Sigmoid colon (tissue), 4 donors: ENCODE results near the gene RPA1.

Experiments
- POLR2A ChIP-seq, 2 donors: fragments of 450-650 bp; IDR thresholded peaks; one replicate each; pipeline ENCODE4 v1.6.1; 2016; ENCODE audit warnings: antibody characterized with exemption in 2 of 2, mild to moderate bottlenecking in 2 of 2, moderate library complexity in 2 of 2
- POLR2AphosphoS5 ChIP-seq, 4 donors: sonication (generic); formaldehyde crosslinking; IDR thresholded peaks; one replicate each; pipeline ENCODE4 v1.6.1; 2017; ENCODE audit warnings: antibody characterized with exemption in 4 of 4
- TF ChIP-seq, protein P1 (sequence below), 4 experiments: fragments of 450-650 bp in 3 of 4; fragments of 200-600 bp in 1 of 4; IDR thresholded peaks; one replicate each; pipeline ENCODE4 v1.5.1; 2016 to 2019; ENCODE audit warnings: antibody characterized with exemption in 4 of 4, mild to moderate bottlenecking in 3 of 4, moderate library complexity in 2 of 4

GRCh38 chr17:1918346-1919162, 88.7 kb downstream of the RPA1 start:
- TF ChIP-seq, protein P1, sequence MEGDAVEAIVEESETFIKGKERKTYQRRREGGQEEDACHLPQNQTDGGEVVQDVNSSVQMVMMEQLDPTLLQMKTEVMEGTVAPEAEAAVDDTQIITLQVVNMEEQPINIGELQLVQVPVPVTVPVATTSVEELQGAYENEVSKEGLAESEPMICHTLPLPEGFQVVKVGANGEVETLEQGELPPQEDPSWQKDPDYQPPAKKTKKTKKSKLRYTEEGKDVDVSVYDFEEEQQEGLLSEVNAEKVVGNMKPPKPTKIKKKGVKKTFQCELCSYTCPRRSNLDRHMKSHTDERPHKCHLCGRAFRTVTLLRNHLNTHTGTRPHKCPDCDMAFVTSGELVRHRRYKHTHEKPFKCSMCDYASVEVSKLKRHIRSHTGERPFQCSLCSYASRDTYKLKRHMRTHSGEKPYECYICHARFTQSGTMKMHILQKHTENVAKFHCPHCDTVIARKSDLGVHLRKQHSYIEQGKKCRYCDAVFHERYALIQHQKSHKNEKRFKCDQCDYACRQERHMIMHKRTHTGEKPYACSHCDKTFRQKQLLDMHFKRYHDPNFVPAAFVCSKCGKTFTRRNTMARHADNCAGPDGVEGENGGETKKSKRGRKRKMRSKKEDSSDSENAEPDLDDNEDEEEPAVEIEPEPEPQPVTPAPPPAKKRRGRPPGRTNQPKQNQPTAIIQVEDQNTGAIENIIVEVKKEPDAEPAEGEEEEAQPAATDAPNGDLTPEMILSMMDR (IDR thresholded peaks at IDR 0.05), result no peak
- TF ChIP-seq POLR2A (IDR thresholded peaks at IDR 0.05) (no peak), POLR2AphosphoS5 (IDR thresholded peaks at IDR 0.05) (no peak)
